Glomerular visceral epithelial cell (primary cell): ENCODE measurements around the gene PPM1N.
"Not testable (repeated sequence)": the region's sequence is repeated elsewhere in the genome, so short reads cannot be mapped to it uniquely, and the experiment has no call there.

Source experiments
- DNase-seq: peaks from one replicate; pipeline ENCODE4 v3.0.0-alpha.2; 2016; ENCODE audit errors: extremely low spot score

PPM1N gene

GRCh38 chr19:45508861-45509691 lies 10.8 kb downstream of the PPM1N start:
- DNase-seq: peak; percentile 89

GRCh38 chr19:45509692-45510015 lies 11.4 kb downstream of the PPM1N start:
- no peak for DNase-seq

- not testable (repeated sequence) for DNase-seq
These were observed 12.1 kb downstream of the PPM1N start for GRCh38 chr19:45510352-45510751.

GRCh38 chr19:45511074-45511473 lies 12.8 kb downstream of the PPM1N start:
- DNase-seq: no peak

- no peak for DNase-seq
These were observed 14.7 kb downstream of the PPM1N start for GRCh38 chr19:45512881-45513483.

GRCh38 chr19:45514376-45515051 lies 16.3 kb downstream of the PPM1N start:
- DNase-seq: no peak

GRCh38 chr19:45515081-45515624 lies 16.9 kb downstream of the PPM1N start:
- DNase-seq: no peak

GRCh38 chr19:45515807-45516401 lies 17.7 kb downstream of the PPM1N start:
- no peak for DNase-seq

- no peak for DNase-seq
These were observed 19.0 kb downstream of the PPM1N start for GRCh38 chr19:45517238-45517637.

- DNase-seq: no peak
These were observed 19.6 kb downstream of the PPM1N start for GRCh38 chr19:45517641-45518468.

- no peak for DNase-seq
These were observed 20.2 kb downstream of the PPM1N start for GRCh38 chr19:45518469-45518826.

GRCh38 chr19:45522010-45522941 lies 24.0 kb downstream of the PPM1N start:
- no peak for DNase-seq

GRCh38 chr19:45523642-45524256 lies 25.5 kb downstream of the PPM1N start:
- DNase-seq: peak; percentile 88

GRCh38 chr19:45524575-45525129 lies 26.4 kb downstream of the PPM1N start:
- DNase-seq: no peak

- DNase-seq: peak; percentile 81
These were observed 27.9 kb downstream of the PPM1N start for GRCh38 chr19:45526143-45526542.

GRCh38 chr19:45526971-45527370 lies 28.7 kb downstream of the PPM1N start:
- DNase-seq: no peak

- no peak for DNase-seq
These were observed 29.5 kb downstream of the PPM1N start for GRCh38 chr19:45527731-45528130.

- DNase-seq: peak; percentile 56
These were observed 30.0 kb downstream of the PPM1N start for GRCh38 chr19:45528149-45528743.
